Measurements from ENCODE around the gene GLDN. TPM values are rescaled to one million over a fixed set of nuclear protein-coding genes. Genes with fewer than 3 reads are reported as not detected.

GLDN gene
- total RNA-seq, 1 donor from 2014 or later, result 5.9 TPM

DNA sequence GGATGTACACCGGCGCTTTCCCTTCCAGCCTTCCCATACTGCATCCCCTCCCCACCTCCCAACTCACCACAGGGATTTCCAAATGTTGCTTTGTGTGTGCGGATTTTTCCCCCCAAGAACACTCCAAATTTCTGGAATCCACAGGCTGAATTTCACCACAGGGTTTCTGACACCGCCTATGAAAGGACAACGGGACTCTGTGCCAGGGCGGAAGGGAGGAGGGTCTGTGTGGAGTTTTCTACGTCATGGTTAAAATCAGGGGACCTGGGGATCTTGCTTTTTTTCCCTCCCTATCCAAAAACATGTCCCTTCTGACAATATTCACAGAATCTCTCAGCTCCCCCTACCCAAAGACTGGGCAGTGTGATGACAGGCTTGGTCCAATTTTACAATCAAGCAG, 17.7 kb upstream of the GLDN start:
- Histone ChIP-seq H3K27ac (no peak overlapping the region), H3K9me3 (no peaks in the 10 kb centered on the region), H3K4me3 (no peak overlapping the region), H3K36me3 (no peaks in the 10 kb centered on the region), H3K27me3 (no peaks in the 10 kb centered on the region), H3K4me1 (peaks cover 12% of the 10 kb centered on the region)
- intact Hi-C loops (cut with DNase I), result no loop called here
- TF ChIP-seq POLR2A (IDR thresholded peaks at IDR 0.05), result no peak
- TF ChIP-seq POLR2AphosphoS5 (IDR thresholded peaks at IDR 0.05; ENCODE audit: insufficient read depth in 1 of 2, low read depth in 1 of 2), result no peak
- TF ChIP-seq, protein P1, sequence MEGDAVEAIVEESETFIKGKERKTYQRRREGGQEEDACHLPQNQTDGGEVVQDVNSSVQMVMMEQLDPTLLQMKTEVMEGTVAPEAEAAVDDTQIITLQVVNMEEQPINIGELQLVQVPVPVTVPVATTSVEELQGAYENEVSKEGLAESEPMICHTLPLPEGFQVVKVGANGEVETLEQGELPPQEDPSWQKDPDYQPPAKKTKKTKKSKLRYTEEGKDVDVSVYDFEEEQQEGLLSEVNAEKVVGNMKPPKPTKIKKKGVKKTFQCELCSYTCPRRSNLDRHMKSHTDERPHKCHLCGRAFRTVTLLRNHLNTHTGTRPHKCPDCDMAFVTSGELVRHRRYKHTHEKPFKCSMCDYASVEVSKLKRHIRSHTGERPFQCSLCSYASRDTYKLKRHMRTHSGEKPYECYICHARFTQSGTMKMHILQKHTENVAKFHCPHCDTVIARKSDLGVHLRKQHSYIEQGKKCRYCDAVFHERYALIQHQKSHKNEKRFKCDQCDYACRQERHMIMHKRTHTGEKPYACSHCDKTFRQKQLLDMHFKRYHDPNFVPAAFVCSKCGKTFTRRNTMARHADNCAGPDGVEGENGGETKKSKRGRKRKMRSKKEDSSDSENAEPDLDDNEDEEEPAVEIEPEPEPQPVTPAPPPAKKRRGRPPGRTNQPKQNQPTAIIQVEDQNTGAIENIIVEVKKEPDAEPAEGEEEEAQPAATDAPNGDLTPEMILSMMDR (IDR thresholded peaks at IDR 0.05), result no peak
- DNase-seq (ENCODE audit: extremely low spot score in 2 of 2), result no peak

- Histone ChIP-seq H3K4me3 (no peak overlapping the region), H3K36me3 (no peaks in the 10 kb centered on the region), H3K27ac (no peak overlapping the region), H3K4me1 (peaks cover 12% of the 10 kb centered on the region), H3K27me3 (no peaks in the 10 kb centered on the region), H3K9me3 (no peaks in the 10 kb centered on the region)
- DNase-seq (ENCODE audit: extremely low spot score in 2 of 2), result no peak
- TF ChIP-seq POLR2A (IDR thresholded peaks at IDR 0.05), result no peak
- no peak for TF ChIP-seq POLR2AphosphoS5 (IDR thresholded peaks at IDR 0.05; ENCODE audit: insufficient read depth in 1 of 2, low read depth in 1 of 2)
- TF ChIP-seq, protein P1 (IDR thresholded peaks at IDR 0.05), result no peak
- intact Hi-C loops (cut with DNase I), result no loop called here
These were observed 16.3 kb upstream of the GLDN start for GRCh38 chr15:51325167-51325566.

DNA sequence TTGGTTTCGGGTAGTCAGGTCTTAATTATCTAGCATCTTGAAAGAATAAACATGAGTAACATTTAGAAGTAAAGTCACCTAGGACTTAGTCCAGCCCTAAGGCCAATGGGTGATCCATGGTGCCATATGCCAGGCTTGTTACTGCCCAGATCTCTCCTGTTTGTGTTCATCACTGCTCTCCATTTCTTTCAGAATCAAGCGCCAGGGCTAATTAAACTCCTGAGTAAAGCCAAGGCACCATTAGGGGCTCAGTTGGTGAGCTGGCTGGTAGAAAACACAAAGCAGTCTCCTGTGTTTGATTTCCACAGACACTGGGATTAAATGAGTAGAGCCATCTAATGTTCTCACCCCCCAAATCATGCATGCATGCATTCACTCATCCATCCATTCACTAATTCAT, 14.4 kb upstream of the GLDN start:
- H3K4me1 ChIP-seq, result peaks cover 9% of the 10 kb centered on the region
- H3K36me3 ChIP-seq, result no peaks in the 10 kb centered on the region
- no peaks in the 10 kb centered on the region for H3K9me3 ChIP-seq
- DNase-seq (ENCODE audit: extremely low spot score in 2 of 2), result no peak
- TF ChIP-seq, protein P1 (IDR thresholded peaks at IDR 0.05), result no peak
- no peak for TF ChIP-seq POLR2AphosphoS5 (IDR thresholded peaks at IDR 0.05; ENCODE audit: insufficient read depth in 1 of 2, low read depth in 1 of 2)
- TF ChIP-seq POLR2A (IDR thresholded peaks at IDR 0.05), result no peak
- H3K27ac ChIP-seq, result no peak overlapping the region
- intact Hi-C loops (cut with DNase I), result no loop called here
- H3K4me3 ChIP-seq, result no peak overlapping the region
- H3K27me3 ChIP-seq, result no peaks in the 10 kb centered on the region

- TF ChIP-seq, protein P1 (IDR thresholded peaks at IDR 0.05), result no peak
- no peak for TF ChIP-seq POLR2A (IDR thresholded peaks at IDR 0.05)
- no peak for TF ChIP-seq POLR2AphosphoS5 (IDR thresholded peaks at IDR 0.05; ENCODE audit: insufficient read depth in 1 of 2, low read depth in 1 of 2)
- Histone ChIP-seq H3K4me3 (no peak overlapping the region), H3K9me3 (no peaks in the 10 kb centered on the region), H3K27me3 (no peaks in the 10 kb centered on the region), H3K27ac (no peak overlapping the region), H3K36me3 (no peaks in the 10 kb centered on the region), H3K4me1 (no peaks in the 10 kb centered on the region)
- no peak for DNase-seq (ENCODE audit: extremely low spot score in 2 of 2)
- intact Hi-C loops (cut with DNase I), result no loop called here
These were observed 12.5 kb upstream of the GLDN start for GRCh38 chr15:51328926-51329325.

GRCh38 chr15:51331141-51331540, 10.3 kb upstream of the GLDN start:
- H3K9me3 ChIP-seq, result no peaks in the 10 kb centered on the region
- TF ChIP-seq, protein P1 (IDR thresholded peaks at IDR 0.05), result no peak
- TF ChIP-seq POLR2A (IDR thresholded peaks at IDR 0.05), result no peak
- TF ChIP-seq POLR2AphosphoS5 (IDR thresholded peaks at IDR 0.05; ENCODE audit: insufficient read depth in 1 of 2, low read depth in 1 of 2), result no peak
- no peak overlapping the region for H3K4me3 ChIP-seq
- no peaks in the 10 kb centered on the region for H3K4me1 ChIP-seq
- no peak for DNase-seq (ENCODE audit: extremely low spot score in 2 of 2)
- no peaks in the 10 kb centered on the region for H3K36me3 ChIP-seq
- H3K27me3 ChIP-seq, result no peaks in the 10 kb centered on the region
- intact Hi-C loops (cut with DNase I), result no loop called here
- no peak overlapping the region for H3K27ac ChIP-seq

Data from vagina (tissue), 2 donors.